ENCODE results near the gene ARAP1.

GRCh38 chr11:72778535-72779494 is 26.6 kb upstream of the ARAP1 start:
- TF ChIP-seq POLR2A (IDR thresholded peaks at IDR 0.05) = peak in 1 of 2 donors; percentile 46
- TF ChIP-seq POLR2AphosphoS5 (IDR thresholded peaks at IDR 0.05) = peak in 1 of 4 donors; percentile 12
- no peak for TF ChIP-seq CTCF (IDR thresholded peaks at IDR 0.05)
- TF ChIP-seq EP300 (IDR thresholded peaks at IDR 0.05) = no peak

Measured in sigmoid colon (tissue), 4 donors.